GM21576 (cell line): Measurements from ENCODE around the gene SYCP2.

Source experiments
- ATAC-seq: cut with Tn5 transposase; IDR thresholded peaks from one replicate; pipeline ENCODE4 v1.9.1; 2021; ENCODE audit warnings: mild to moderate bottlenecking, moderate library complexity; ENCODE audit not compliant: unreplicated experiment

The SYCP2 gene

DNA sequence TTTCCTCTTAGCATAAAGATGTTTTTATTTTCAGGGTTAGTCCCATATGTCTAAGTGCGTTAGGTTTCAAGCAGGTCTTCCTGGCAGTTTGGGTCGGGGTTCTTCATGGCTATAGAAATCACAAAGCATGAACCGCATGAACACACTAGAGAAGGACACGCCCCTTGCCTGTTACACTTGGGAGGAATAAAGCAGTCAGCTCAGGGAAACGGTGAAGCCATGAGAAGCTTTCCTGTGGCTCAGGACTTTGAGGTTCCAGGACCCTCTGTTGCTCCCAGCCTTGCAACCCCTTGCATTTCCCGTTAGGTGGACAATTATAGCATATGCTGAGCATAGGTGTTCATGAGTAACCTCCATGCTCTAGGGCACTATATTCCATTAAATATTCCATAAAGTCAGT lies 96.7 kb downstream of the SYCP2 start:
- no peak for ATAC-seq

DNA sequence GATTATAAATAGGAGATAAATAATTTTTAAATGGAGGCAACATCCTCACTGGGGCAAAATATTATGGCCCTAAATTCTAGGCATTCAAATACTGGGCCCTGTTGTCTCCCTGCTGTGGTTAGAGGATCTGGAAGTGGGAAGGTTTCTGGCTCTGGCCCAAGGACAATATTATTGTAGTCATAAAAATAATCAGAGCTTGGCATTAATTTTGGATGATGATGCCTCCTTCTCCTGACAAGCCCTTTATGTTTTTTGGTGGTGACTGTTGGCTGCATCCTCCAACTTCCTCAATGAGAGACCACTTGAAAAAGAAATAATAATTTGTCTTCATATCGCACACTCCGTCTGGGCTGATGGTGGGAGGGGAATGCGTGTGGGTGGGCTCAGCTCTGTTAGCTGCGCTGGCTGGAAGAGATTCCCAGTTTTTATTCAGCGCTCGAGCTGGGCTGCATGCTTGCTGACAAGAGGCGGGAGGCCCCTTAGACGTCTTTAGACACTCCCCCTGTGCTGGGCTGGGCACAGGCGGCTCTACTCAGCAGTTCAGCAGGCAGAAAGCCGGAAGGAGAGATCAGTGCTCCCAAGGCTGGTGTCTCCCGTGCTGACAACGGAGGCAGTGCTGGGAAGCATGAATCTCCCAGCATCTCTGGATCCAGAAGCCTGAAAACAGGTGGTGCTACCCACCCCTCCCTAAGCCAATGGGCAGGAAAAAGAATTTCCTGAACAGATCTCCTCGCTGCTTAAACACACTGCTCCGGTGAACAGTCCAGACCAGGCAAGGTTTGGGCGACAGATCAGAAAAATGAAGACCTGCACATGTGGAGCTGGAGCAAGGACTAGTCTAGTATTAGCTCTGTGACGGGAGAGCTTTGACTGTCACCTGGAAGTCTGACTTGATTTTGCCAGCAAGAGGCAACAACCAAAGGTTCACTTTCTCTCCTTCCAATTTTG lies 97.7 kb downstream of the SYCP2 start:
- ATAC-seq, result no peak

DNA sequence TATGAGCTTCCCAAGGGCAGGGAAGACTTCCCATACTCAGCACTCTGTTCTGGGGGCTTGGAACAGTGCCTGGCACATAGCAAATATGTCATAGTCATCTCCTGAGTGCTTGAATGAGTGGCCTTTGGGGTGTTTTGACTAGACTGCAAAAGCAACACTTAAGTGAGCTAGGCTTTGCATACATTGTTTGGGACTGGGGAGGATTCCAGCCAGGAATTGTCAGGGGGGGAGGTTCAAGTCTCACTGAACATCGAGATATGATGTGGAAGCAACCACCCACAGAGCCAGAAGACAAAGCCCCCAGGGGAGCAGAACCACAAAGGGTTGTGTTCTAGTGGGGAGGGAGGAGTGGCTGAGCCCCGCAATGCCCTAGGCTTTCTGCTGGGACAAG lies 98.4 kb downstream of the SYCP2 start:
- no peak for ATAC-seq

DNA sequence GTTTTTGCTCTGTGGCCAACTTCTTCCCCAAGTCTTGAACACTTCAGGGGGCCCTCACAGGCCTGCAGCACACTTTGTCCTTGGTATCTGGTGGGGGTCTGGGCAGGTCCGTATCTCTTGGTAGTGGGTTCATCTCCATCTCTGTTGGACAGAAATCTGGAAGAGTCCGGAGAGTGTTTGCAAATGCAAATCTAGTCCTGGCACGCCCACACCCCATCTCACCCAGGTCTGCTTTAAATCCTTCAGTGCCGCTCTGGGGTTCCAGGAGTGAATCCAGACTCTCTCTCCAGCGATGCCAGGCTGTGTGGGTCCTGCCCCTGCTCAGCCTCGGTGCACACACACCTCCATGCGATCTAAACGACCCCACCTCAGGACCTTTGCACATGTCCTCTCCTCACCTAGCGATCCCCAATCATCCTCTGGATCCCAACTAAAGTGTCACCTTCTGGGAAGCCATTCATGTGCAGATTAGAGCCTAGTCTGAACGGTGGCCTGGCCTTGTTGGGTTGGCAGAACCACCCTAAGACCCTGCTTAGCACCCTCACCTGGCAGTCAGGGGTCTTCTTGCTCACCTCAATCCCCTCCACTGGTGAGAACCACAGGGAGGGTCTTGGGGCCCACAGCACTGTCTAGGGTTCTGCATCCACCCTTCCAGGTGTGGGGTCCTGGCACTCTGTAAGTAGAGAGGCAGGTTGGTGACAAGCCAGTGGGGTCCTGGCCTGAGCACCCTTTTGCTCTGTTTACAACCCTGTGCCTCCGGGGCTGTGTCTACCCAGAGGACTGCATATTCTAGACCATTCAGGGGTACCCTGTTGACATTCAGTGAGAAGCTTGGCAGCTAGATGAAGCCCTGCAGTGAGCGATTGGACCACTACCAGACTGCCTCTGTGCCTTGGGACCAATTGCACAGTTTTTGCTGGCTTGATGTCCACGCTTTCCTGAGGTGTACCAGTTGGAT lies 100.8 kb downstream of the SYCP2 start:
- no peak for ATAC-seq

DNA sequence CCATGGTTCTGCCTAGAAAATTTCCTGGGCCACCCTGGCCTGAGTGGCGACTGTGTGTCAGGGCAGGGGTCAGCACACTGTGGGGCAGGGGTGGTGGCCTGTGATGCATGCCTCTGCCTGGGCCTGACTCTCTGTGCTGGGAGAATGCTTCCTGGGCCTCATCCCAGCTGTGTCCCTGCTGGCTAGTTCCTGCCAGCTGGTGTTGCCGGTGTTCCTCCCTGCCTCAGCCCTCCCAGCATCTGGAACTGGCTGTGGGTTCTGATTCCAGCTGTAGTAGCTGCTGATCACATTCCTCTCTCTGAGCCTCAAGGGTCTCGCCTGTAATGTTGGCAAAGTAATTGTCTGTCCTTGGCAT lies 101.5 kb downstream of the SYCP2 start:
- no peak for ATAC-seq

DNA sequence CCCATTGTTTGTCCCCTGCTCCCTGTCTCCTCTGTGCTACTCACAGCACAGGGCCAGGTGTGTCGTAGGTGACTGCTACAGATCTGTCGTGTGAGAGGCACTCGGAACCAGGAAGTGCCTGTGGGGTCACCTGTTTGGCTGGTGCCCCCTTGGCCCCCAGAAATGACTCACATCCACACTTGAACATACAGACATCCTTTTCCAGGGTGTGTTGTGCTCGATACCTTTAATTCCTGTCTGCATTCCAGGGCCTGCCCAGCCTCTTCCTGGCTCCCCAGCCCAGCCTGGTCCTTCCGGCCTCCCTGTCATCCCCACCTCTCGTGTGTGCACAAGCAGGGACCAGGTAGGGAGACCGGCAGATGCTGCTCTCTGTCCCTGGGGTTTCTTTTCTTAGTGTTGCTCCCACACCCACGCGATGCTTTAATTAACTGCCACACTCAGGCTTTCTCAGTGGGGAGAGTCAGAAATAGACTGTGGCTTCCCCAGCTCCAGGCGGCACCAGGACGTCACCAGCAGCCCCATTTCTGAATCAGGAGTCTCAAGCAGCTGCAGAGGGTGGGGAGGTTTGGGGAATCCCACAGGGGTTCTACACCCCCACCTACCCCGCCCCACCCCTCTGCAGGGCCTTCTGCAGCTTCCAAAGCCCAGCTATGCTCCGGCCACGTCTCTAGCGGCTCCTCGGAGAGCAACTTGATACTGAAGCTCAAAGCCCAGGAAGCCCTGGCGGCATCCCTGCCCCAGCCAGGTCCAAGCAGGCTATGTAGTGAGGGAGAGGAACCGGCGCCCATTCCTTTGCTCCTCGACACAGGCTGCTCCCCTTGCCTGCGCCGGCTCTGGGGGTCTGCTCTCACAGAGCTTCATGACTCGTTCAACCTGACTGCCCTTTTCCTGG lies 102.2 kb downstream of the SYCP2 start:
- no peak for ATAC-seq

DNA sequence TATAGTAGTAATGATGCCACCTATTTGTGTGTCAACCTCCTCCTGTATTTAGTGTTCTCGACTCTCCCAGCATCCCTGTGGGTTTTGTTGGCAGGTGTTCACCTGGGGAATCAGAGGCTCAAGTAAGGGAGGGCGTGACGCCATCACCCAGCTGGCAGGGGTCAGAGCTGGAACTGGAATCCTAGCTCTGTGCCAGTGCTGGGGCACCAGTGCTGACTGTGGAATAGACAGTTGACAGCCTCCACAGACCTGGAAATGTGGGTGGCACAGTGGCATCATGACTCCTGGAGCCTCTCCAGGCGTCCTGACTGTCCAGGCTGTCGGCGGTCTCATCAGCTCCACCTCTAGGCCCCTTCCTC lies 102.8 kb downstream of the SYCP2 start:
- ATAC-seq, result no peak

DNA sequence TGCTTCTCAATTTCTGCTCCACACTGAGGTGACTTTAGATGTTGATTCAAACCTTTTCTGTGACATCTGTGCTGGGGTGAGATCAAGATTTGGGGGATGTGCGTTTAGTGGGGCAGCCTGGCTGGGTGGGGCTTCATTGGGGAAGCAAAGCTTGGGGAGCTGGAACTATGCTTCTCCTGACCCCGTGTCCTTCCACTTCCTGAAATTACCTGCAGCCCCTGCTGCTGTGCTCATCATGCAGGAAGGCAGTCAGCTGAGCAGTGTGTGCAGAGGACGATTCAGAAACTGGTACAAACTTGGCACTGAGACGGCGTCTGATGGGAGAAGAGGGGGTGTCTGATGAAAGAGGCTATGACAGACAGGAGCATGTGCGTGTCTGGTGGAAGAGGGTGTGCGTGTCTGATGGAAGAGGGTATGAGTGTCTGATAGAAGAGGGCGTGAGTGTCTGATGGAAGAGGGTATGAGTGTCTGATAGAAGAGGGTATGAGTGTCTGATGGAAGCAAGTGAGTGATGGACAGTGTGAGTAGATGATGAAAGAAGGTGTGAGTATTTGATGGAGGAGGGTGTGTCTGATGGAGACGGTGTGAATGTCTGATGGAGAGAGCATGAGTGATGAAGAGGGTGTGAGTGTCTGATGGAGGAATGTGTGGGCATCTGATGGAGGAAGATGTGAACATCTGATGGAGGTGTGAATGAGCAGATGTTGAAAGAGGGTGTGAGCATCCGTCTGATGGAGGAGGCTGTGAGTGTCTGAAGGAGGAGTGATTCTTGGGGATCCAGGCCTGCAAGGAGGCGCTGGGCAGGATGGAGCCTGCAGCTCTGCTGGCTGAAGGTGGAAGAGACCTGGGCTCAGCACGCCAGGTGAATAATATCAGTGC lies 103.4 kb downstream of the SYCP2 start:
- no peak for ATAC-seq

DNA sequence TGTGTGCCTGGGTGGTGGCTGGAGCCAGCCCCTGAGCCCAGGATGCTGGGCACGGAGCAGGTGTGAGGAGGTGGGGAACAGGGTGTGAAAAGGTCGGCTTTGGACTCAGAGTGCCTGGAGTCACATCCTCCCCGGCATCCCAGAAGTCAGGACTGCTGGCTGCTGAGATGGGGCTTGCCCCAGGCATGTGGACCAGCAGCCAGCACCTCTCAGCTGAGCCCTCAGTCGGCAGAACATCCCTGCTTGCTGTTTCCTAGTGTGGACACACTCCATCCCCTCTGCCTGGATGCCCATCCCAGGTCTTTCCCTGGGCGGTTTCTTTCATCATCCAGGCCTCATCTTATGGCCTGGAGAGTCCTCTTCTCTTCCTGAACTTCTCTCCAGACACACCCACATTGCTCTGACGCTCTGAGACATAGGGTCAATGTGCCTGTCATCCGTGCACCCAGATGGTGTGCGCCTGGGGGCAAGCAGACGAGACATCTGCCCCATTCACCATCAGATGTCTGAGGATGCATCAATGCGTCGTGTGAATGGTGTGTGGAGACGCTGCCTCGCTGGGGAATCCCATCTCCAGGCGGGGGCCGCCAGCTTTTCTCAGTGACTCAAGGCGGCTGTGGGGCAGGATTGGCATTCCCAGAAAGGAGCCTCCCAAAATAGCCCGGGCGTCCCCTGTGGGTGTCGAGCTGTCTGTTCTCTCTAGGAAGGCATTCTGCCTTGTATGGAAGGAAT lies 104.2 kb downstream of the SYCP2 start:
- no peak for ATAC-seq

DNA sequence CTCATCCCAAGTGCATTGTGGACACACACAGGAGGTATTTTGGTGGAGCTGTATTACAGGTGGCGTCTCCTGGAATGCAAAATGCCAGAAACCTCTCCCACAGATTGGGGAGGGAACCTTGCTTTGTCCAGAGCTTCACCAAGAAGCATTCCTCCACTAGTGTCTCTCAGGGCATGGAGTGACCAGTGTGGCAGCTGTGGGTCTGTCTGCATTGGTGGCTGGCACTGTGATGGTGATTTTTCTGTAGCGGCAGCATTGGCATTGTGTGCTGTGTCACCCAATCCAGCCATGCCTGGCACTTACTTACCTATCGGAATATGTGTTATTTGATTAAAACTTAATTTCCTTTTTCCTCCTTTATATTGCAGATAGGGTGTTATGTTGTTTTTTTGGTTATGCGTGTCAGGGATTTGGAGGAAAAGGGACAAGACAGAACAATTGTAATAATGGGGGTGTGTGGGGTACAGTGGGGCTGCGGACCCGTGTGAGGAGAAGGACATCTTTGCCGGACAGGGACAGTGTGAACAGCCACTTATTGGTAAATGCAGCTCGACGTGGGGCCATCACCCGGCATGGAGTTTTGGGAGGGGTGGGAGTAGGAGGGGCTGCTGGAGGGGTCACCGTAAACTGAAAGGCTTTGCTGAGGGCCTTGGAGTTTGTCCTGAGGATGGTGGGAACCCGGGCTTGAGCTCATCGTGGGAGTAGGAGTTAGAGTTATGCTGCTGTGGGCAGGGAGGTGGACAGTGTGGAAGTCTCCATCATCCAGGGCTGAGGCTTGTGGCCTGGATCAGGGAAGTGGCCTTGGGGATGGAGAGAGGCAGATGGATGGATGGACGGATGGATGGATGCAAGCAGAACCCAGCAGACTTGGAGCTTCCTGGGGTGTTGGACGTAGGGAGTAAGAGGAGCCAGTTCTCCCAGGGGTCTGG lies 105.0 kb downstream of the SYCP2 start:
- ATAC-seq, result no peak

DNA sequence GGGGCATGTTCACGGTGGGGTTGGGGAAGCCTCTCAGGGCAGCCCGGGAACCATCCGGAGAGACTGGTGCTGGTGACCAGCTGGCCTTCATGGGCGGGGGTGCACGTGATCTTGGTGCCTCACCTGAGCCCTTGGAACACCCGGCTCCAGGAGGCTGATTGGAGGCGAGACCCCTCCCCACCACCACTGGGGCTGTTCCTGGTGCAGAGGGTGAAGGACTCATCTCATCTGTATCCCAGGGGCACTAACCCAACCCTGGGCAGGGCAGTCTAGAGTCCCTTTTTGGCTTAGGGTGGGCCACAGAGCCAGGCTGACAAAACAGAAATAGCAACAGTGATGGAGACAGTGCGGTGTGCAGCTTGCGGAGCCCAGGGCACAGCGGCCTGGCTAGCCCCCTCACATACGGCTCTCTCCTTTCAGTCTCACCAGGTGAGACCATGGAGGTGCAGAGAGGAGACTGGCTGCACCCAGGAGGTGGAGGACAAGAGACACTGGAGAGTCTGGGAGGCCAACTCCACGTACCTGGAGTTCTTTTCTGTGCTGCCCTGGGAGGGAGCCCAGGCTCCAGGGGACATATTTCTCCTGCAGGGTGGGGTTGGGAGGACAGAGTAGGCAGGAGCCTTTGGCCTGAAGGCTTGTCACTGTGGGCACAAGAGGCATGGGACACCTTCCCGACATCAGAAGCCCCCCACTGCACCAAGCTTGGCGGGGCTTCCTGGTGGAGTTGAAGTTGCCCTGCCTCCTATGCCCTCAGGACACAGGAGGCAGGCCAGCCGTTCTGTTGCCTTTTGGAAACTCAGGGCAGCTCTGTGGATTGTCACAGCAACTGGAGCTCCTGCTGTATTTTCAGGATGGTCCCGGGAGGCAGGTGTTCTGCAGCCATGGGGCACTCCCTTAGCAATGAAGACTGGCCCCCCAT lies 106.0 kb downstream of the SYCP2 start:
- ATAC-seq, result no peak

DNA sequence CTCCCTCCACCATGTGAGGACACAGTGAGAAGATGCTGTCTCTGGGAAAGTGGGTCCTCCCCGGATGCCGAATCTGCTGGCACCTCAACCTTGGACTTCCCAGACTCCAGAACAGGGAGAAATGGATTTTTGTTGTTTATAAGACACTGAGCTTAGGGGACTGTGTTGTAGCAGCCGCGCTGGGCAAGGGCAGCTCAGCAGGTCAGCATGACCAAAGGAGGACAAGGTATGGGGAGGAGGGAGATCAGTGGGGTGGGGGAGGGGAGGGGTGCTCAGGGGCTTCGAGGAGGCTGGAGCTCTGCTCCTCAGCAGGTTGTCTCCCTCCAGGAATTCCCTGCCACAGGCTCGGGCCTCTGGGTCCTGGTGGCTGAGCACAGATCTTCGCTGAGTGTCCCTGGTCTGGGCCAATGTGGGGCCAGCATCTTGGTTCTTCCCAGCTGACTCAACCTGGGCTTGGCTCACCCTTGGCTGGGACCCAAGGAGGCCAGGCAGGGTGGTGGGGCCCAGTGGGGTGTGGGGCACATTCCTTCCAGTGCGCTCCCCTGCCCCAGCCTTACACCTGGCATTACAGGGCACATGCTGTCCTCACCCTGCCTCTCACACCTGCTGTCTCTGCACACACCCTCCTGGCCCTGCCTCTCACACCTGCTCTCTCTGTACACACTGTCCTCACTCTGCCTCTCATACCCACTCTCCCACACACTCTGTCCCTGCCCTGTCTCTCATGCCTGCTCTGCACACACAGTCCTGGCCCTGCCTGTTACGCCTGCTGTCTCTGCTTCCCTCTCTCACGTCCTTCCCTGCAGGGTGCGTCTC lies 107.3 kb downstream of the SYCP2 start:
- no peak for ATAC-seq

DNA sequence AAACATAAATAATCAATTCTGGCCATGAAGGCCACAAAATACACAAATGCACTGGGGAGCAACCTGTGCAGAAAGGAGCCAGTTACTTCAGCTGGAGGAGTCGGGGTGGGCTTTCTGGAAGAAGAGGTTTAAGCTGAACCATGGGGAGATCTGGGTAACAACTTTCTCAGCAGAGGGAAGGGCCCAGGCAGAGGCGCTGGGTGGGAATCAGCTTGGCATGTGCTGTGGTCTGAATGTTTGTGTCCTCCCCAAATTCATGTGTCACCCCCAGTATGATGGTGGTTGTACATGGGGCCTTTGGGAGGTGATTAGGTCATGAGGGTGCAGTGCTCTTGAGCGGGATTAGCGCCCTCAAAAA lies 107.9 kb downstream of the SYCP2 start:
- ATAC-seq, result no peak

DNA sequence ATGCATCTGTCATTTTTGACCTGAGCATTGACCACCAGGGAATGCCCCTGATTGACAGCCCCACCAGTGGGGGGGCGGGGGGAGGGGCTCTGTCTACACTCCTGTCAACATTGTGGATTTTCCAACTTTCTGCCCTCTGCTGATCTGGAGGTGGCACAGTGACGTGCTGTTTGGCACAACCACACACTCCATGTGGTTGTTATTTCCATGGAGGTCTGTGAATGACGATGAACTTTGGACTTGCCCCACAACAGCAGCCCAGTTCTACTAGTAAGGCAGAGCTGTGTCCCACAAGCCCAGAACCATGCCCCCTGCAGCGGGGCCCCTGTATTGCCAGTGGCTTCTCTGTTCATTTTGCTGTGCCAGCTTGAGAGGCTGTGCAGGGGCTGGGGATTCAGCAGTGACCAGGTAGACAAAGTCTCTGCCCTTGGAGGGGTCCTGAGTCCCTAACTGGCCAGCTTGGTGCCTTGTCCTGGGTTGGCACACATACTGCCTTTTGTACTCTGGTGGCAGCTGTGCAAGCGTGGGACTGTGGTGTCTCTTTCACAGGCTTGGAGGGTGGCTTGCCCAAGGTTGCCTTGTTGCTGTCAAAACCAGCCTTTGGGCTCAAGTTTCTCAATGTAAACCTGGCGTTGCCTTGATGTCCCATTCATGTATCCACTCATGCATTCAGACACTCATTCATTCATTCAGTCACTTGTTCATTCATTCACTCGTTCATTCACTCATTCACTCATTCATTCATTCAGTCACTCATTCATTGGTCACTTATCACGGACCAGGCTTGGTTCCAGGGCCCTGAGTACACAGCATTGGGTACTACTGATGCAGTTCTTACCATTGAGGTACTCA lies 108.5 kb downstream of the SYCP2 start:
- no peak for ATAC-seq

DNA sequence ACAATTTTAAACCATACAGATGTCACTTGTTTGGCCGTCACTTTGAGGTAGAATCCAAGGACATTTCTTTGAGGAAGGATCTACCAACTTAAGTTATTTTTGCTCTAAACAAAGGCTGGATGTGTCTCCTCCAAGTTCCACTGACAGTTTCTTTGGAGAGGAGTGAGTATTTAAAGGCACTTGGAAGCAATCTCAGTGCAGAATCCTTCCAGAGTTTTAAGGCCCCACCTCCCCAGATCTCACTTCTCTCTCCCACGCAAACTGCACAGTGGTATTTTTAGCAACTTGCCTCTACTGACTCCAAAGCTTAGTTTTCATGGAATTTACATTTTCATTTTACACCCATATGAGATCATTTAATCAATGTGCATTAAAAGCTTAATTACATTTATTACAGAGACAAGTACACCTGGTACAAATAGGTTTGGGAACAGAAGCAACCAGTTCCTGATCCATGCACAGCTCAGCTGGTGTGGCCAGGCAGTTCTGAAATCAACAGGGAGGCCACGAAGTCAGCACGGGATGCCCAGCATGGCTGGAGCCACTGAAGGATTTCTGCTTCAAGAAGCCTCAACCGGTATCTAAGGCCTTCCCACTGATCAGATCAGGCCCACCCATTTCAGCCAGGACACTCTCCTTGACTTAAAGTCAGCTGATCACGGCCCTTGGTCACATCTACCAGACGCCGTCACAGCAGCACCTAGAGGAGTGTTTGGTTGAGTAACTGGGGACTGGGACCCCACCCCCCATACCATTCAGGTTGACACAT lies 109.8 kb downstream of the SYCP2 start:
- ATAC-seq, result no peak
